ENCODE measurements around the gene MYL4. TPM values are rescaled to one million over a fixed set of nuclear protein-coding genes. Genes with fewer than 3 reads are reported as not detected.

Gene MYL4
- total and polyA plus RNA-seq, 4 experiments from 2014 or later = not detected

- Mint-ChIP-seq H3K9me3 (no peaks in the 10 kb centered on the region), H3K36me3 (peaks cover 14 to 20% of the 10 kb centered on the region in 2 donors), H3K27ac (peak overlapping the region in 1 of 7 donors; percentile 62), H3K27me3 (no peaks in the 10 kb centered on the region), H3K4me1 (peaks cover 40 to 77% (median 55%) of the 10 kb centered on the region in 4 donors), H3K4me3 (peak overlapping the region in 2 of 8 donors; percentile 8 to 13)
- POLR2A ChIA-PET (ENCODE audit: partially characterized antibody) = interaction anchor here (8.4 kb wide), 1 partner anchor 21 kb away, joined by 98 read pairs; the partner anchor contains the start of gene MYL4
- no peak for DNase-seq
- Histone ChIP-seq H3K9me3 (ENCODE audit: control insufficient read depth in 1 of 2, low read length in 2 of 2) (no peaks in the 10 kb centered on the region), H3K27ac (ENCODE audit: low read depth, low read length) (no peak overlapping the region), H3K27me3 (ENCODE audit: insufficient read depth, low read length) (no peaks in the 10 kb centered on the region), H3K4me1 (ENCODE audit: insufficient read depth, low read length) (peaks cover 64% of the 10 kb centered on the region), H3K36me3 (ENCODE audit: insufficient read depth, low read length) (peaks cover 12% of the 10 kb centered on the region), H3K4me3 (ENCODE audit: low read length in 2 of 2) (no peak overlapping the region)
- CTCF ChIA-PET (ENCODE audit: partially characterized antibody) = interaction anchor here (0.5 to 1.0 kb wide), 2 partner anchors 19 to 429 kb away, joined by 3 to 5 read pairs; no protein-coding TSS in a partner anchor
- intact Hi-C loops (cut with micrococcal nuclease) = loop anchor here (10.0 kb wide), 1 partner anchor 1250 kb away; the partner anchor contains the start of gene SKAP1
Observed at GRCh38 chr17:47184681-47185080, 24.5 kb upstream of the MYL4 start.

DNA sequence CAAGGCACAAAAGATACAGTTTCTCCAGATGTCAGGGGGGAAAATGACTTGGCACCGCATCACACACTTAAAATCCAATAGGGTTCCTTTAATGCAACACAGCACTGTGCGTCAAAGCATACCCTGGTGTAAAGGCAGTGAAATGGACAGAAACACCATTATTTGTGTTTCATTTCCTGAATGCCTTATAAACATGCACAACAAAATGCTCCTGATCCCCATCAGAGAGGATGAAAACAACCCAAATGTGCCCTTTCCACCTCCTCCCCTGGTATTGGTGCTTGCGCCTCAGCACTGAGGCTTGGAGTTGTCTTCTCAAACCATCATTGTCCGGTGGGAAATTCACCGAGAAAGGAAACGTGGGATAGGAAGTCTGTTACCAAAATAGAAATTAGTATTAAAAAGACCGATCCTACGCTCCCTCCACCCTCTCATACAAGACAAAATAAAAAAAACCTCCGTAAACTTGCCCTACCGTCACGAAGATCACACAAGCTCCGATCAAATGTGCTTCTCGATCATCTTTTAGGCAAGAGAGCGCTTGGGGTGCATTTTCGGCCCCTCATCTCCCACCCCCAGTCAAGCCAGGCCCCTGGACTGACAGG, 20.8 kb upstream of the MYL4 start:
- H3K27me3 Mint-ChIP-seq = no peaks in the 10 kb centered on the region
- peaks cover 0 to 3% (median 0%) of the 10 kb centered on the region in 8 donors for H3K9me3 Mint-ChIP-seq
- no peaks in the 10 kb centered on the region for H3K27me3 ChIP-seq (ENCODE audit: insufficient read depth, low read length)
- peak overlapping the region; percentile 95 for H3K27ac ChIP-seq (ENCODE audit: low read depth, low read length)
- H3K4me1 ChIP-seq (ENCODE audit: insufficient read depth, low read length) = peaks cover 68% of the 10 kb centered on the region
- peaks cover 8% of the 10 kb centered on the region in 2 donors for H3K36me3 Mint-ChIP-seq
- peaks cover 38 to 75% (median 54%) of the 10 kb centered on the region in 4 donors for H3K4me1 Mint-ChIP-seq
- POLR2A ChIA-PET (ENCODE audit: partially characterized antibody) = interaction anchor here (8.4 kb wide), 1 partner anchor 18 kb away, joined by 98 read pairs; the partner anchor contains the start of gene MYL4
- intact Hi-C loops (cut with micrococcal nuclease) = loop anchor here (2.0 to 10.0 kb wide), 2 partner anchors 136 to 1246 kb away; partner anchors contain the start of gene SKAP1
- DNase-seq = peak in 4 of 5 donors; percentile 16 to 40 (median 30)
- no peaks in the 10 kb centered on the region for H3K9me3 ChIP-seq (ENCODE audit: control insufficient read depth in 1 of 2, low read length in 2 of 2)
- H3K4me3 Mint-ChIP-seq = peak overlapping the region; percentile 95 to 98 (median 96)
- peaks cover 5% of the 10 kb centered on the region for H3K36me3 ChIP-seq (ENCODE audit: insufficient read depth, low read length)
- H3K4me3 ChIP-seq (ENCODE audit: low read length in 2 of 2) = peak overlapping the region; percentile 70 to 92
- peak overlapping the region; percentile 87 to 98 (median 96) for H3K27ac Mint-ChIP-seq
- CTCF ChIA-PET (ENCODE audit: partially characterized antibody) = interaction anchor here (1.2 to 1.3 kb wide), 2 partner anchors 19 to 128 kb away, joined by 3 to 4 read pairs; no protein-coding TSS in a partner anchor

DNA sequence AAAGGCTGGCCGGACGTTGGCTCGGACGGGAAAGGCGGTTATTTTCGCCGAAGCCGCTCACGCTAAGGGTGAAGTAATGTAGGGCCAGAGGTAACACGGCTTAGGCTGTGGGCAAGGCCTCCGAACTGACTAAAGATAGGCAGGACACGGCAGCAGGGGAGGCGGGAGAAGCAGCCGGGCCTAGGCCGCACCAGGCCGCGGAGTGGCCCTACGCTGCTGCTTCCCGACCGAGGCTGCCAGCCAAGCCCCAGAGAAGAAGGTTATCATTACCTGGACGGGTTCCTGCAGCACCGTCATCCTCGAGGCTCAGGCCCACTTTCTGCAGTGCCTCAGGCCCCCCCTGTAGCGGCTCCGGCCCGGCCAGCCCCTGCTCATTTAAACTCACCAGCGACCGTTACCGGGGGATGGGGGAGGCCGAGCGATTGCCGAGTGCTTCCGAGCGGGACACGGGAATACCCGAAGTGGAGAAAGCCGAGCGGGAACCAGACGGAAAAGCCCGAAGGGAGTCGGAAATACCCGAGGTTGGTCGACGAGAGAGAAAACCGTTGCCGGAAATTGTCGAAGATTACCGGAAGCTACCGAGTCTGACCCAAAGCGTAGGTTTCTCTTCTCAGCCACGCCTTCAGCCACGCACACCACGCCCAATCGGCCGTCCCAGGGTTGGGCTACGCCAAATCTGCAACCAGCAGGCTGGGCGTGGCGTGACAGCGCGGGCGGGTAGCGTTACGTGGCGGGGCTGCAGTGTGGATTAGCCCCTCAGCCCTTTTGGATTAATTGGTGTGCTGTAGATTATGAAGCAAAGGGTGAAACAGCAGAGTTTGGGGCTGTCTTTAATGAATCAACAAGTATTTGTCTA, 20.0 kb upstream of the MYL4 start, which contains the start of gene CDC27:
Gene CDC27, minus strand, starts transcription at position 420 of the 856 bp plus-strand sequence. Its CDS starts 123 bp downstream, at position 297.
- Mint-ChIP-seq H3K27ac (peak within 1 kb of the TSS; percentile 87 to 98 (median 96)), H3K4me3 (peak within 1 kb of the TSS; percentile 95 to 98 (median 96)), H3K36me3 (peaks cover 8% of the 10 kb centered on the region in 2 donors), H3K4me1 (peaks cover 35 to 79% (median 54%) of the 10 kb centered on the region in 4 donors), H3K9me3 (peaks cover 0 to 3% (median 0%) of the 10 kb centered on the region in 8 donors), H3K27me3 (no peaks in the 10 kb centered on the region)
- intact Hi-C loops (cut with micrococcal nuclease) = loop anchor here (1.0 to 10.0 kb wide), 4 partner anchors 16 to 1246 kb away; partner anchors contain the start of gene SKAP1
- ChIA-PET POLR2A (ENCODE audit: partially characterized antibody) (interaction anchor here (1.0 to 8.4 kb wide), 10 partner anchors 9 to 701 kb away, joined by 3 to 98 read pairs (median 4); partner anchors contain the start of gene MYL4), CTCF (ENCODE audit: partially characterized antibody) (interaction anchor here (1.3 kb wide), 1 partner anchor 18 kb away, joined by 4 read pairs; no protein-coding TSS in a partner anchor)
- Histone ChIP-seq H3K27me3 (ENCODE audit: insufficient read depth, low read length) (no peaks in the 10 kb centered on the region), H3K36me3 (ENCODE audit: insufficient read depth, low read length) (peaks cover 5% of the 10 kb centered on the region), H3K4me3 (ENCODE audit: low read length in 2 of 2) (peak within 1 kb of the TSS; percentile 70 to 92), H3K4me1 (ENCODE audit: insufficient read depth, low read length) (peaks cover 61% of the 10 kb centered on the region), H3K9me3 (ENCODE audit: control insufficient read depth in 1 of 2, low read length in 2 of 2) (no peaks in the 10 kb centered on the region), H3K27ac (ENCODE audit: low read depth, low read length) (peak within 1 kb of the TSS; percentile 95)
- peak; percentile 99 to 100 (median 99) for DNase-seq

DNA sequence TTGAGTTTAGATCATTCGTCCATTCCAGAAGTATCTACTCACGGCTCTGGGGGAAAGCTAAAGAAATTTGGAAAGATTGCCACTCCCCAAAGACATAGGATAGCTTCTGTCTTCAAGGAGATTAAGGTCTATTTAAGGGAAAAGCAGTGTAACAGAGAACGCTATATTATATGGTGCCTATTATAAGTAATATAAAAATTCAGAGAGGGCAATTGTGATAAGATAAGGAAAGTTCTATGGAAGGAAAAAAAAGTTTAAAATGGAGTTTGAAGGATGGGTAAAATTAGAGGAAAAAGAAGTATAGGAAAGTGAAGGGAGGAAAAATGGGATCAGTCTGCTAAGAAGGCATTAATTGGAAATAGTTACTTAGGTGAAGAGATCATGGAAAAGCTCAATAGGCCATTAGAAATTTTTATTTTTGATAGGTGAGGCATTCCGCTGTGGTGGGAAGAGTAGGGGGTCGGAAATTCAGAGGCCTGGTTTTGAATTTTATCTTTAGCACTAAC, 19.4 kb upstream of the MYL4 start:
- intact Hi-C loops (cut with micrococcal nuclease) = loop anchor here (1.0 to 10.0 kb wide), 4 partner anchors 16 to 1245 kb away; partner anchors contain the start of gene SKAP1
- Histone ChIP-seq H3K36me3 (ENCODE audit: insufficient read depth, low read length) (peaks cover 5% of the 10 kb centered on the region), H3K27ac (ENCODE audit: low read depth, low read length) (peak overlapping the region; percentile 95), H3K27me3 (ENCODE audit: insufficient read depth, low read length) (no peaks in the 10 kb centered on the region), H3K9me3 (ENCODE audit: control insufficient read depth in 1 of 2, low read length in 2 of 2) (no peaks in the 10 kb centered on the region), H3K4me3 (ENCODE audit: low read length in 2 of 2) (peak overlapping the region; percentile 33 to 92), H3K4me1 (ENCODE audit: insufficient read depth, low read length) (peaks cover 54% of the 10 kb centered on the region)
- Mint-ChIP-seq H3K36me3 (peaks cover 5 to 8% of the 10 kb centered on the region in 2 donors), H3K27ac (peak overlapping the region; percentile 87 to 98 (median 96)), H3K4me1 (peaks cover 29 to 79% (median 53%) of the 10 kb centered on the region in 4 donors), H3K9me3 (peaks cover 0 to 3% (median 0%) of the 10 kb centered on the region in 8 donors), H3K27me3 (no peaks in the 10 kb centered on the region), H3K4me3 (peak overlapping the region; percentile 95 to 98 (median 96))
- POLR2A ChIA-PET (ENCODE audit: partially characterized antibody) = interaction anchor here (1.0 to 8.4 kb wide), 10 partner anchors 8 to 700 kb away, joined by 3 to 98 read pairs (median 4); partner anchors contain the start of gene MYL4
- no peak for DNase-seq
- CTCF ChIA-PET (ENCODE audit: partially characterized antibody) = interaction anchor here (1.3 kb wide), 1 partner anchor 18 kb away, joined by 4 read pairs; no protein-coding TSS in a partner anchor

DNA sequence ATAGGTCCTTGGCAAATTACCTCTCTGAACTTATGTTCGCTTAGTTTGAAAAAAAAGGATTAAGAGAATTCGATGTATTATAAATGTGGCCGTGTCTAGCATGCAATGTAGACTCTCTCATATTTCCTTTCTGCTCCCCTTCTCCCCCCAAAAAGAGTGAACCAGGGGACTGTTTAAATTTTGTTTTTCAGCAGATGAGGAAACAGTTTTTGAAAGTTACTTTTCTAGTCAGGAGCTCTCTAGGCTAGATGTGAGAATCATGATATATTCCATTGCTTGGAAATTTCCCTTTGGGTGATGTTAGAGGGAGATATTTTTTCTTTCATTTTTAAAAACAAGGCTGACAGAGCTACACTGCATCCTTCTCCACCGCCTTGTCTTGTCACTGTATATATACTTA, 18.9 kb upstream of the MYL4 start:
- intact Hi-C loops (cut with micrococcal nuclease) = no loop called here
- DNase-seq = no peak
- POLR2A ChIA-PET (ENCODE audit: partially characterized antibody) = interaction anchor here (0.6 to 8.4 kb wide), 7 partner anchors 8 to 33 kb away, joined by 3 to 98 read pairs (median 5); partner anchors contain the start of gene MYL4
- Histone ChIP-seq H3K9me3 (ENCODE audit: control insufficient read depth in 1 of 2, low read length in 2 of 2) (no peaks in the 10 kb centered on the region), H3K36me3 (ENCODE audit: insufficient read depth, low read length) (peaks cover 5% of the 10 kb centered on the region), H3K27me3 (ENCODE audit: insufficient read depth, low read length) (no peaks in the 10 kb centered on the region), H3K4me3 (ENCODE audit: low read length in 2 of 2) (no peak overlapping the region), H3K27ac (ENCODE audit: low read depth, low read length) (no peak overlapping the region), H3K4me1 (ENCODE audit: insufficient read depth, low read length) (peaks cover 54% of the 10 kb centered on the region)
- H3K27ac Mint-ChIP-seq = peak overlapping the region in 4 of 7 donors; percentile 53 to 97 (median 92)
- H3K4me3 Mint-ChIP-seq = peak overlapping the region in 4 of 8 donors; percentile 47 to 98 (median 95)
- peaks cover 0 to 3% (median 0%) of the 10 kb centered on the region in 8 donors for H3K9me3 Mint-ChIP-seq
- CTCF ChIA-PET (ENCODE audit: partially characterized antibody) = interaction anchor here (1.4 to 1.8 kb wide), 2 partner anchors 10 to 40 kb away, joined by 3 to 5 read pairs; no protein-coding TSS in a partner anchor
- H3K4me1 Mint-ChIP-seq = peaks cover 28 to 74% (median 53%) of the 10 kb centered on the region in 4 donors
- peaks cover 4 to 8% of the 10 kb centered on the region in 2 donors for H3K36me3 Mint-ChIP-seq
- no peaks in the 10 kb centered on the region for H3K27me3 Mint-ChIP-seq

- Histone ChIP-seq H3K27ac (ENCODE audit: low read depth, low read length) (no peak overlapping the region), H3K4me3 (ENCODE audit: low read length in 2 of 2) (no peak overlapping the region), H3K27me3 (ENCODE audit: insufficient read depth, low read length) (no peaks in the 10 kb centered on the region), H3K9me3 (ENCODE audit: control insufficient read depth in 1 of 2, low read length in 2 of 2) (no peaks in the 10 kb centered on the region), H3K36me3 (ENCODE audit: insufficient read depth, low read length) (peaks cover 4% of the 10 kb centered on the region), H3K4me1 (ENCODE audit: insufficient read depth, low read length) (peaks cover 49% of the 10 kb centered on the region)
- peaks cover 27 to 70% (median 51%) of the 10 kb centered on the region in 4 donors for H3K4me1 Mint-ChIP-seq
- ChIA-PET POLR2A (ENCODE audit: partially characterized antibody) (interaction anchor here (0.6 to 8.4 kb wide), 3 partner anchors 15 to 33 kb away, joined by 3 to 98 read pairs (median 5); partner anchors contain the start of gene MYL4), CTCF (ENCODE audit: partially characterized antibody) (interaction anchor here (1.4 to 1.8 kb wide), 2 partner anchors 10 to 40 kb away, joined by 3 to 5 read pairs; no protein-coding TSS in a partner anchor)
- peak overlapping the region in 4 of 7 donors; percentile 12 to 87 (median 34) for H3K27ac Mint-ChIP-seq
- peaks cover 0 to 1% of the 10 kb centered on the region in 2 donors for H3K27me3 Mint-ChIP-seq
- H3K9me3 Mint-ChIP-seq = peaks cover 0 to 3% (median 0%) of the 10 kb centered on the region in 8 donors
- peaks cover 4 to 5% of the 10 kb centered on the region in 2 donors for H3K36me3 Mint-ChIP-seq
- DNase-seq = no peak
- intact Hi-C loops (cut with micrococcal nuclease) = no loop called here
- H3K4me3 Mint-ChIP-seq = peak overlapping the region in 1 of 8 donors; percentile 14
Observed at GRCh38 chr17:47190770-47191169, 18.4 kb upstream of the MYL4 start.
